K562 (cell line): ENCODE results near the gene OR1I1. TPM values are rescaled to one million over a fixed set of nuclear protein-coding genes. Genes with fewer than 3 reads are reported as not detected.

Experiments
- ATAC-seq: fragments of 200-7000 bp; cut with Tn5 transposase; 3 replicates; pipeline ENCODE4 v1.9.1; 2020; ENCODE audit warnings: moderate library complexity
- BruUV-seq: library from RNA; stranded (reverse); fragments of 400-500 nt; replicated peaks from 2 replicates; lab custom pipeline; 2021; lab: Mats Ljungman, UMichigan
- CTCF ChIA-PET: fragments of 300-600 bp; formaldehyde crosslinking; extraction: SDS; loops from one replicate; lab custom pipeline; 2021; ENCODE audit warnings: low intra/inter-chr PET ratio; lab: Yijun Ruan, JAX
- POLR2A ChIA-PET: fragments of 300-600, 350-650 bp; sonication (Branson Sonifier 250); formaldehyde crosslinking; extraction: SDS; loops from one replicate; lab custom pipeline; 2021; ENCODE audit warnings: antibody characterized with exemption, inconsistent platforms; lab: Yijun Ruan, JAX
- DNase-seq, 4 experiments: peaks; one replicate each; pipeline versions ENCODE4 v3.0.0 to v3.0.0-alpha.2; 2011 to 2018; ENCODE audit warnings: low spot score in 3 of 4, mixed read lengths in 3 of 4; ENCODE audit errors: extremely low read depth in 1 of 4
- FAIRE-seq: peaks from 2 replicates; lab custom pipeline; 2011; peaks lifted over from hg19 to GRCh38; lab: Jason Lieb, UNC
- H2AFZ ChIP-seq: 2 replicates; pipeline ENCODE4 v1.6.0; 2011; ENCODE audit warnings: low read depth, low read length, control low read depth, inconsistent platforms
- H3K27ac ChIP-seq: fragments of 200-600 bp; 3 replicates; pipeline ENCODE4 v1.8.0; 2011; ENCODE audit warnings: low read depth, mild to moderate bottlenecking, control low read depth, inconsistent platforms, low read length, moderate library complexity, mixed read lengths; ENCODE audit errors: extremely low read depth
- H3K27me3 ChIP-seq, 2 experiments: fragments of 300-600 bp in 1 of 2; 2 replicates in 1 of 2; 3 replicates in 1 of 2; pipeline versions ENCODE4 v1.6.0 to v1.8.0; 2011; ENCODE audit warnings: inconsistent platforms in 2 of 2, low read length in 2 of 2, mild to moderate bottlenecking in 1 of 2, mixed read lengths in 1 of 2, moderate library complexity in 1 of 2; ENCODE audit not compliant: control insufficient read depth in 2 of 2, insufficient read depth in 2 of 2
- H3K36me3 ChIP-seq: fragments of 300-600 bp; 3 replicates; pipeline ENCODE4 v1.8.0; 2011; ENCODE audit warnings: mild to moderate bottlenecking, low read length, inconsistent platforms; ENCODE audit not compliant: control insufficient read depth, insufficient read depth
- H3K4me1 ChIP-seq, 2 experiments: fragments of 200-600 bp in 1 of 2; replicated peaks in 1 of 2; 2 replicates in 1 of 2; 3 replicates in 1 of 2; pipeline versions ENCODE4 v1.5.1 to v1.8.0; 2011; ENCODE audit warnings: inconsistent platforms in 2 of 2, low read length in 2 of 2, mild to moderate bottlenecking in 1 of 2, mixed read lengths in 1 of 2, moderate library complexity in 1 of 2; ENCODE audit not compliant: control insufficient read depth in 2 of 2, insufficient read depth in 2 of 2
- H3K4me2 ChIP-seq: 2 replicates; pipeline ENCODE4 v1.6.1; 2011; ENCODE audit warnings: low read length, control low read depth, inconsistent platforms, mixed read lengths; ENCODE audit not compliant: insufficient read depth
- H3K4me3 ChIP-seq: fragments of 200-600 bp; sonication (generic), shearing (Covaris generic); 2 replicates; pipeline ENCODE4 v1.5.1; 2016; ENCODE audit warnings: control low read depth, inconsistent platforms
- H3K79me2 ChIP-seq: fragments of 200-600 bp; 3 replicates; pipeline ENCODE4 v1.8.0; 2011; ENCODE audit warnings: low read length, inconsistent platforms; ENCODE audit not compliant: control insufficient read depth, insufficient read depth
- H3K9ac ChIP-seq, 2 experiments: 2 replicates each; pipeline versions ENCODE4 v1.6.0 to v1.6.1; 2011; ENCODE audit warnings: low read depth in 2 of 2, low read length in 2 of 2, control low read depth in 1 of 2, inconsistent platforms in 1 of 2, mild to moderate bottlenecking in 1 of 2, mixed read lengths in 1 of 2; ENCODE audit not compliant: insufficient read depth in 1 of 2
- H3K9me1 ChIP-seq: one replicate; pipeline ENCODE4 v1.6.0; 2011; ENCODE audit warnings: inconsistent platforms, mild to moderate bottlenecking, low read length, moderate library complexity; ENCODE audit not compliant: control insufficient read depth, insufficient read depth
- H3K9me3 ChIP-seq: replicated peaks from 2 replicates; pipeline ENCODE4 v1.5.1; 2011; ENCODE audit warnings: low read depth, low read length, inconsistent platforms; ENCODE audit not compliant: control insufficient read depth, insufficient read depth
- H4K20me1 ChIP-seq: replicated peaks from 2 replicates; pipeline ENCODE4 v1.6.1; 2011; ENCODE audit warnings: low read length, inconsistent platforms, mixed read lengths; ENCODE audit not compliant: control insufficient read depth, insufficient read depth
- BCOR ChIP-seq: fragments of 450-650 bp; IDR thresholded peaks from 2 replicates; pipeline ENCODE4 v1.6.1; 2016
- CHD2 ChIP-seq: IDR thresholded peaks from 2 replicates; pipeline ENCODE4 v1.6.1; 2011; ENCODE audit warnings: low read depth, low read length
- EHMT2 ChIP-seq: fragments of 450-650 bp; IDR thresholded peaks from 2 replicates; pipeline ENCODE4 v1.6.1; 2018; ENCODE audit warnings: antibody characterized with exemption
- KLF10 ChIP-seq: fragments of 250-450 bp; sonication (Bioruptor Pico); IDR thresholded peaks from 2 replicates; pipeline ENCODE4 v1.6.1; 2021; ENCODE audit warnings: matching md5 sums
- MAFF ChIP-seq: IDR thresholded peaks from 2 replicates; pipeline ENCODE4 v1.6.1; 2012; ENCODE audit warnings: low read length, improper control_type of control experiment
- MAX ChIP-seq: sonication (generic); formaldehyde crosslinking; IDR thresholded peaks from 2 replicates; pipeline ENCODE4 v1.9.0; 2022; ENCODE audit warnings: mild to moderate bottlenecking, missing genetic modification reagents
- MED1 ChIP-seq: sonication (generic); formaldehyde crosslinking; IDR thresholded peaks from 2 replicates; pipeline ENCODE4 v1.8.1; 2023; ENCODE audit warnings: missing genetic modification reagents, borderline replicate concordance
- NFE2L1 ChIP-seq: fragments of 450-650 bp; IDR thresholded peaks from 2 replicates; pipeline ENCODE4 v1.6.1; 2016; ENCODE audit warnings: missing genetic modification characterization, low read depth, mild to moderate bottlenecking, missing compliant biosample characterization, moderate library complexity, borderline replicate concordance
- NR2C1 ChIP-seq, 2 experiments: fragments of 450-650 bp; IDR thresholded peaks; 2 replicates each; pipeline ENCODE4 v1.6.1; 2017; ENCODE audit warnings: mild to moderate bottlenecking in 2 of 2, antibody characterized with exemption in 1 of 2, inconsistent platforms in 1 of 2, missing compliant biosample characterization in 1 of 2, missing genetic modification characterization in 1 of 2
- NR2F6 ChIP-seq: fragments of 450-650 bp; formaldehyde crosslinking; IDR thresholded peaks from 2 replicates; pipeline ENCODE4 v1.4.0; 2020; ENCODE audit warnings: mild to moderate bottlenecking
- SREBF2 ChIP-seq: sonication (generic); formaldehyde crosslinking; IDR thresholded peaks from 2 replicates; pipeline ENCODE4 v1.4.0; 2020; ENCODE audit warnings: mild to moderate bottlenecking, missing genetic modification reagents
- ZNF174 ChIP-seq: fragments of 250-450 bp; sonication (Bioruptor Pico); IDR thresholded peaks from 2 replicates; pipeline ENCODE4 v1.4.0; 2020; ENCODE audit warnings: mild to moderate bottlenecking
- ZNF224 ChIP-seq: sonication (generic); formaldehyde crosslinking; IDR thresholded peaks from 2 replicates; pipeline ENCODE4 v1.8.0; 2022; ENCODE audit warnings: mild to moderate bottlenecking, missing genetic modification reagents
- ZNF431 ChIP-seq: sonication (generic); formaldehyde crosslinking; IDR thresholded peaks from 2 replicates; pipeline ENCODE4 v1.8.0; 2022; ENCODE audit warnings: mild to moderate bottlenecking, missing genetic modification reagents
- ZNF609 ChIP-seq: sonication (generic); formaldehyde crosslinking; IDR thresholded peaks from 2 replicates; pipeline ENCODE4 v1.8.1; 2023; ENCODE audit warnings: missing genetic modification reagents, mild to moderate bottlenecking, borderline replicate concordance
- ZNF79 ChIP-seq: fragments of 250-450 bp; sonication (Bioruptor Pico); IDR thresholded peaks from 2 replicates; pipeline ENCODE4 v1.4.0; 2020; ENCODE audit warnings: low read depth, mild to moderate bottlenecking, moderate library complexity
- ZSCAN29 ChIP-seq: fragments of 450-650 bp; IDR thresholded peaks from 2 replicates; pipeline ENCODE4 v1.6.1; 2017
- ZSCAN32 ChIP-seq: fragments of 450-650 bp; formaldehyde crosslinking; IDR thresholded peaks from 2 replicates; pipeline ENCODE4 v1.4.0; 2020; ENCODE audit warnings: mild to moderate bottlenecking, moderate library complexity
- WGBS: fragments of 100-300 bp; shearing (Covaris generic); methylation state at CpG from one replicate; pipeline ENCODE4 v1.1.6; 2016; ENCODE audit warnings: low coverage, mixed read lengths; ENCODE audit not compliant: insufficient coverage; ENCODE audit errors: missing lambda C conversion rate; 5-methylcytosine and 5-hydroxymethylcytosine counted together
- in situ Hi-C: fragments of 300-500 bp; cut with MboI; formaldehyde crosslinking; loops from 4 replicates; pipeline ENCODE4 v1.15.0; 2018; ENCODE audit warnings: inconsistent platforms, mixed read lengths
- intact Hi-C: fragments of 100-400 bp; cut with micrococcal nuclease; formaldehyde crosslinking; loops from 2 replicates; pipeline ENCODE4 v1.14.2; 2022
- polyA plus RNA-seq, 8 experiments: library from polyadenylated mRNA; depleted of rRNA in 4 of 8; stranded (reverse) in 5 of 8; unstranded in 3 of 8; fragments of >200 nt; fragmentation: Nextera tagmentation in 2 of 8; fragmentation: Illumina TruSeq in 1 of 8; extraction: Ambion mirVana in 2 of 8; extraction: Trizol in 1 of 8; gene quantifications; 2 replicates each; pipeline versions ENCODE4 v1.2.1 to v1.2.3, GENCODE V29; 2011 to 2014; ENCODE audit warnings: inconsistent platforms in 1 of 8, missing spikeins in 1 of 8
- total RNA-seq, 7 experiments: library from RNA; depleted of rRNA in 6 of 7; stranded (reverse); fragments of >200 nt in 6 of 7; fragmentation: Illumina TruSeq in 2 of 7; extraction: Trizol in 2 of 7; gene quantifications; 2 replicates each; pipeline versions ENCODE4 v1.2.1 to v1.2.3, GENCODE V29; 2011 to 2021; ENCODE audit warnings: low replicate concordance in 1 of 7
- TF ChIP-seq, protein P1 (sequence below), 3 experiments: fragments of 200-800 bp in 1 of 3; sonication (Bioruptor generic) in 1 of 3; sonication (generic) in 1 of 3; formaldehyde crosslinking in 1 of 3; IDR thresholded peaks; 2 replicates each; pipeline versions ENCODE4 v1.6.1 to v1.8.0; 2016 to 2022; ENCODE audit warnings: mild to moderate bottlenecking in 2 of 3, missing compliant biosample characterization in 2 of 3, missing genetic modification characterization in 2 of 3, missing genetic modification reagents in 1 of 3

The OR1I1 gene
- total and polyA plus RNA-seq, 9 of the 15 experiments (the other 6 are each of a cell fraction or from before 2014, with no cell fraction given), result not detected

- BruUV-seq, result no TSS peak
- DNase-seq (no peak), ATAC-seq (no peak), FAIRE-seq (no peak)
- peaks cover 3% of the 10 kb centered on the region for H3K9me3 ChIP-seq
- 0% methylated on average over 1 of the region's 1 CpG for WGBS
- intact Hi-C loops, result no loop called here
- in situ Hi-C loops, result no loop called here
- peaks cover 0 to under 1% of the 10 kb centered on the region in 2 experiments; a peak in 1 of 5 replicates for H3K4me1 ChIP-seq
- H3K9ac ChIP-seq, result no peak overlapping the region
- no peak overlapping the region for H3K27ac ChIP-seq
- H3K4me3 ChIP-seq, result no peak overlapping the region
- ChIA-PET CTCF (no interaction called here), POLR2A (no interaction called here)
- H3K27me3 ChIP-seq, result peaks cover 7 to 27% of the 10 kb centered on the region in 2 experiments; a peak in 3 of 5 replicates
- no peak overlapping the region for H2AFZ ChIP-seq
- H3K9me1 ChIP-seq, result no peaks in the 10 kb centered on the region
- no peaks in the 10 kb centered on the region for H4K20me1 ChIP-seq
- no peaks in the 10 kb centered on the region for H3K36me3 ChIP-seq
- no peak overlapping the region for H3K4me2 ChIP-seq
- no peaks in the 10 kb centered on the region for H3K79me2 ChIP-seq
- no peak for TF ChIP-seq ZNF224
- TF ChIP-seq MED1 (CRISPR knock-in tag), result no peak
- TF ChIP-seq ZSCAN32 (CRISPR knock-in tag), result no peak
- no peak for TF ChIP-seq ZNF79
- TF ChIP-seq MAFF, result no peak
- no peak for TF ChIP-seq ZNF609 (CRISPR knock-in tag)
- no peak for TF ChIP-seq EHMT2
- TF ChIP-seq BCOR, result no peak
- no peak for TF ChIP-seq NR2F6 (CRISPR knock-in tag)
- TF ChIP-seq, protein P1, sequence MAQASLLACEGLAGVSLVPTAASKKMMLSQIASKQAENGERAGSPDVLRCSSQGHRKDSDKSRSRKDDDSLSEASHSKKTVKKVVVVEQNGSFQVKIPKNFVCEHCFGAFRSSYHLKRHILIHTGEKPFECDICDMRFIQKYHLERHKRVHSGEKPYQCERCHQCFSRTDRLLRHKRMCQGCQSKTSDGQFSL (CRISPR knock-in tag; IDR thresholded peaks at IDR 0.05), result no peak
- TF ChIP-seq, protein P1 (tag; IDR thresholded peaks at IDR 0.05), result no peak
- no peak for TF ChIP-seq CHD2
- TF ChIP-seq ZNF174 (CRISPR knock-in tag), result no peak
- no peak for TF ChIP-seq NR2C1 (IDR thresholded peaks at IDR 0.05)
- TF ChIP-seq NR2C1 (tag; IDR thresholded peaks at IDR 0.05), result no peak
- no peak for TF ChIP-seq MAX (CRISPR knock-in tag)
- TF ChIP-seq KLF10 (CRISPR knock-in tag), result no peak
- TF ChIP-seq NFE2L1 (tag), result no peak
- TF ChIP-seq ZSCAN29, result no peak
- TF ChIP-seq SREBF2 (CRISPR knock-in tag), result no peak
- no peak for TF ChIP-seq ZNF431 (CRISPR knock-in tag)
These were observed 22.4 kb downstream of the OR1I1 start for GRCh38 chr19:15104411-15104810.
